ENCODE data around the gene PDS5B.

GRCh38 chr13:32737679-32738078, 151.4 kb downstream of the PDS5B start:
- TF ChIP-seq, protein P1, sequence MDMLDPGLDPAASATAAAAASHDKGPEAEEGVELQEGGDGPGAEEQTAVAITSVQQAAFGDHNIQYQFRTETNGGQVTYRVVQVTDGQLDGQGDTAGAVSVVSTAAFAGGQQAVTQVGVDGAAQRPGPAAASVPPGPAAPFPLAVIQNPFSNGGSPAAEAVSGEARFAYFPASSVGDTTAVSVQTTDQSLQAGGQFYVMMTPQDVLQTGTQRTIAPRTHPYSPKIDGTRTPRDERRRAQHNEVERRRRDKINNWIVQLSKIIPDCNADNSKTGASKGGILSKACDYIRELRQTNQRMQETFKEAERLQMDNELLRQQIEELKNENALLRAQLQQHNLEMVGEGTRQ (IDR thresholded peaks at IDR 0.05; ENCODE audit: borderline replicate concordance, low read depth, low read length), result no peak
- TF ChIP-seq EGR1 (IDR thresholded peaks at IDR 0.05; ENCODE audit: borderline replicate concordance in 1 of 2, low read depth in 2 of 2, low read length in 2 of 2), result no peak
- TF ChIP-seq POLR2AphosphoS5 (IDR thresholded peaks at IDR 0.05; ENCODE audit: low read length), result no peak
- TF ChIP-seq MTA2 (IDR thresholded peaks at IDR 0.05; ENCODE audit: low read depth), result no peak
- TF ChIP-seq ESRRA (IDR thresholded peaks at IDR 0.05; ENCODE audit: low read length), result no peak
- no peak for TF ChIP-seq SMAD1 (IDR thresholded peaks at IDR 0.05; ENCODE audit: low read depth, partially characterized antibody)
- TF ChIP-seq PAX5 (IDR thresholded peaks at IDR 0.05; ENCODE audit: borderline replicate concordance, low read depth, low read length), result no peak
- TF ChIP-seq EZH2 (IDR thresholded peaks at IDR 0.05; ENCODE audit: borderline replicate concordance, control insufficient read depth, low read depth, low read length), result no peak
- TF ChIP-seq, protein P2, sequence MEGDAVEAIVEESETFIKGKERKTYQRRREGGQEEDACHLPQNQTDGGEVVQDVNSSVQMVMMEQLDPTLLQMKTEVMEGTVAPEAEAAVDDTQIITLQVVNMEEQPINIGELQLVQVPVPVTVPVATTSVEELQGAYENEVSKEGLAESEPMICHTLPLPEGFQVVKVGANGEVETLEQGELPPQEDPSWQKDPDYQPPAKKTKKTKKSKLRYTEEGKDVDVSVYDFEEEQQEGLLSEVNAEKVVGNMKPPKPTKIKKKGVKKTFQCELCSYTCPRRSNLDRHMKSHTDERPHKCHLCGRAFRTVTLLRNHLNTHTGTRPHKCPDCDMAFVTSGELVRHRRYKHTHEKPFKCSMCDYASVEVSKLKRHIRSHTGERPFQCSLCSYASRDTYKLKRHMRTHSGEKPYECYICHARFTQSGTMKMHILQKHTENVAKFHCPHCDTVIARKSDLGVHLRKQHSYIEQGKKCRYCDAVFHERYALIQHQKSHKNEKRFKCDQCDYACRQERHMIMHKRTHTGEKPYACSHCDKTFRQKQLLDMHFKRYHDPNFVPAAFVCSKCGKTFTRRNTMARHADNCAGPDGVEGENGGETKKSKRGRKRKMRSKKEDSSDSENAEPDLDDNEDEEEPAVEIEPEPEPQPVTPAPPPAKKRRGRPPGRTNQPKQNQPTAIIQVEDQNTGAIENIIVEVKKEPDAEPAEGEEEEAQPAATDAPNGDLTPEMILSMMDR (IDR thresholded peaks at IDR 0.05 in 2 of 3, conservative IDR thresholded peaks at IDR 0.05 in 1 of 3; ENCODE audit: control insufficient read depth in 2 of 3, extremely low read depth in 1 of 3, insufficient read depth in 1 of 3, low read depth in 3 of 3, low read length in 3 of 3), result no peak
- no peak for TF ChIP-seq EP300 (IDR thresholded peaks at IDR 0.05; ENCODE audit: borderline replicate concordance in 1 of 2, control insufficient read depth in 1 of 2, low read depth in 2 of 2, low read length in 2 of 2)
- TF ChIP-seq SP1 (IDR thresholded peaks at IDR 0.05; ENCODE audit: low read depth, low read length), result no peak
- TF ChIP-seq POLR2A (IDR thresholded peaks at IDR 0.05; ENCODE audit: low read depth, low read length), result no peak
- TF ChIP-seq CHD2 (IDR thresholded peaks at IDR 0.05; ENCODE audit: borderline replicate concordance, low read depth, low read length), result no peak

Measured in GM12878 (cell line).